Muscle layer of duodenum (tissue), 2 donors: ENCODE data around the gene PREX1.

Source experiments
- H3K27ac ChIP-seq: one replicate; pipeline ENCODE4 v1.7.0; 2013; ENCODE audit warnings: mild to moderate bottlenecking, low read length
- H3K27me3 ChIP-seq: one replicate; pipeline ENCODE4 v1.7.0; 2013; ENCODE audit warnings: low read depth, mild to moderate bottlenecking, control low read depth, low read length
- H3K36me3 ChIP-seq, 2 donors: one replicate each; pipeline ENCODE4 v1.7.0; 2013; ENCODE audit warnings: low read length in 2 of 2, control low read depth in 1 of 2, mild to moderate bottlenecking in 1 of 2; ENCODE audit not compliant: insufficient read depth in 2 of 2, control insufficient read depth in 1 of 2
- H3K4me1 ChIP-seq, 2 donors: one replicate each; pipeline ENCODE4 v1.7.0; 2013; ENCODE audit warnings: low read length in 2 of 2, mild to moderate bottlenecking in 2 of 2, control low read depth in 1 of 2, moderate library complexity in 1 of 2; ENCODE audit not compliant: insufficient read depth in 2 of 2, control insufficient read depth in 1 of 2
- H3K4me3 ChIP-seq, 2 donors: one replicate each; pipeline ENCODE4 v1.7.0; 2013; ENCODE audit warnings: low read length in 2 of 2, low read depth in 1 of 2, mild to moderate bottlenecking in 1 of 2
- H3K9me3 ChIP-seq, 2 donors: one replicate each; pipeline ENCODE4 v1.7.0; 2013; ENCODE audit warnings: low read length in 2 of 2, control low read depth in 1 of 2, mild to moderate bottlenecking in 1 of 2; ENCODE audit not compliant: control insufficient read depth in 1 of 2
- donor health status: healthy.

PREX1 gene

GRCh38 chr20:48639899-48640298, 187.9 kb downstream of the PREX1 start:
- Histone ChIP-seq H3K4me3 (no peak overlapping the region), H3K9me3 (no peaks in the 10 kb centered on the region), H3K36me3 (peaks cover 41 to 59% of the 10 kb centered on the region in 2 donors), H3K27me3 (no peaks in the 10 kb centered on the region), H3K4me1 (no peaks in the 10 kb centered on the region), H3K27ac (no peak overlapping the region)

- Histone ChIP-seq H3K4me3 (no peak overlapping the region), H3K27me3 (no peaks in the 10 kb centered on the region), H3K27ac (no peak overlapping the region), H3K36me3 (peaks cover 39 to 47% of the 10 kb centered on the region in 2 donors), H3K9me3 (no peaks in the 10 kb centered on the region), H3K4me1 (no peaks in the 10 kb centered on the region)
Measured at GRCh38 chr20:48638546-48638945, 189.3 kb downstream of the PREX1 start.

- Histone ChIP-seq H3K36me3 (peaks cover 37 to 48% of the 10 kb centered on the region in 2 donors), H3K27me3 (no peaks in the 10 kb centered on the region), H3K27ac (no peak overlapping the region), H3K4me3 (no peak overlapping the region), H3K4me1 (no peaks in the 10 kb centered on the region), H3K9me3 (no peaks in the 10 kb centered on the region)
Measured at GRCh38 chr20:48637461-48637860, 190.3 kb downstream of the PREX1 start.

GRCh38 chr20:48636301-48636700, 191.5 kb downstream of the PREX1 start:
- no peaks in the 10 kb centered on the region for H3K27me3 ChIP-seq
- H3K36me3 ChIP-seq, result peaks cover 35 to 49% of the 10 kb centered on the region in 2 donors
- H3K4me1 ChIP-seq, result no peaks in the 10 kb centered on the region
- no peaks in the 10 kb centered on the region for H3K9me3 ChIP-seq
- H3K27ac ChIP-seq, result no peak overlapping the region
- no peak overlapping the region for H3K4me3 ChIP-seq

GRCh38 chr20:48635791-48636267, 192.0 kb downstream of the PREX1 start:
- Histone ChIP-seq H3K36me3 (peaks cover 31 to 50% of the 10 kb centered on the region in 2 donors), H3K27ac (no peak overlapping the region), H3K4me3 (no peak overlapping the region), H3K27me3 (no peaks in the 10 kb centered on the region), H3K4me1 (no peaks in the 10 kb centered on the region), H3K9me3 (no peaks in the 10 kb centered on the region)

GRCh38 chr20:48635361-48635760, 192.4 kb downstream of the PREX1 start:
- Histone ChIP-seq H3K9me3 (no peaks in the 10 kb centered on the region), H3K4me3 (no peak overlapping the region), H3K36me3 (peaks cover 29 to 53% of the 10 kb centered on the region in 2 donors), H3K27me3 (no peaks in the 10 kb centered on the region), H3K4me1 (no peaks in the 10 kb centered on the region), H3K27ac (no peak overlapping the region)

GRCh38 chr20:48634641-48635040, 193.2 kb downstream of the PREX1 start:
- Histone ChIP-seq H3K9me3 (no peaks in the 10 kb centered on the region), H3K36me3 (peaks cover 22 to 47% of the 10 kb centered on the region in 2 donors), H3K27ac (no peak overlapping the region), H3K27me3 (no peaks in the 10 kb centered on the region), H3K4me1 (no peaks in the 10 kb centered on the region), H3K4me3 (no peak overlapping the region)

GRCh38 chr20:48633620-48634257, 194.1 kb downstream of the PREX1 start:
- H3K9me3 ChIP-seq, result no peaks in the 10 kb centered on the region
- no peaks in the 10 kb centered on the region for H3K27me3 ChIP-seq
- H3K4me3 ChIP-seq, result no peak overlapping the region
- H3K27ac ChIP-seq, result no peak overlapping the region
- no peaks in the 10 kb centered on the region for H3K4me1 ChIP-seq
- peaks cover 15 to 40% of the 10 kb centered on the region in 2 donors for H3K36me3 ChIP-seq

- Histone ChIP-seq H3K36me3 (peaks cover 9 to 36% of the 10 kb centered on the region in 2 donors), H3K4me3 (no peak overlapping the region), H3K27me3 (no peaks in the 10 kb centered on the region), H3K9me3 (no peaks in the 10 kb centered on the region), H3K27ac (no peak overlapping the region), H3K4me1 (no peaks in the 10 kb centered on the region)
Measured at GRCh38 chr20:48632825-48633619, 194.8 kb downstream of the PREX1 start.

GRCh38 chr20:48632017-48632824, 195.6 kb downstream of the PREX1 start:
- Histone ChIP-seq H3K4me3 (no peak overlapping the region), H3K27ac (no peak overlapping the region), H3K9me3 (no peaks in the 10 kb centered on the region), H3K4me1 (no peaks in the 10 kb centered on the region), H3K36me3 (peaks cover 9 to 29% of the 10 kb centered on the region in 2 donors), H3K27me3 (no peaks in the 10 kb centered on the region)
